Measurements from ENCODE around the gene DPPA5.
"Not testable (repeated sequence)": the region's sequence is repeated elsewhere in the genome, so short reads cannot be mapped to it uniquely, and the experiment has no call there.

The DPPA5 gene

DNA sequence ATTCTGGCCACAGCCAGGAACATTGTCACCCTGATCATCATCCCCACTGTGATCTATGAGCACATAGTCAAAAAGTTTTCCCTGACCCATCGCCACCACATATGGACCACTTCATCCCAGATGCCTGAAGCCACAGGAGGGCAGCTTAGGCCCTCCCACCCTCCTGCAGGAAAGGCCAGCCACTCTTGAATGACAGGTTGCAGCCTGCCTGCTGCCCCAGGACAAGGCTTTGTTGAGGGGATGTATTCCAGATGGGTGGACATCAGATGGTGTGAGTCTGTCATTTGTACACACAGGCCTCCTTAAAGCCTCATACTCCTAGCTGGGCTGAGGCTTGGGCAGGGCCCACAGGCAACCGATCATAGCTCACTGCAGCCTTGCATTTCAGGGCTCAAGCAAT lies 30.8 kb downstream of the DPPA5 start (continued):
- TF ChIP-seq, protein P1, sequence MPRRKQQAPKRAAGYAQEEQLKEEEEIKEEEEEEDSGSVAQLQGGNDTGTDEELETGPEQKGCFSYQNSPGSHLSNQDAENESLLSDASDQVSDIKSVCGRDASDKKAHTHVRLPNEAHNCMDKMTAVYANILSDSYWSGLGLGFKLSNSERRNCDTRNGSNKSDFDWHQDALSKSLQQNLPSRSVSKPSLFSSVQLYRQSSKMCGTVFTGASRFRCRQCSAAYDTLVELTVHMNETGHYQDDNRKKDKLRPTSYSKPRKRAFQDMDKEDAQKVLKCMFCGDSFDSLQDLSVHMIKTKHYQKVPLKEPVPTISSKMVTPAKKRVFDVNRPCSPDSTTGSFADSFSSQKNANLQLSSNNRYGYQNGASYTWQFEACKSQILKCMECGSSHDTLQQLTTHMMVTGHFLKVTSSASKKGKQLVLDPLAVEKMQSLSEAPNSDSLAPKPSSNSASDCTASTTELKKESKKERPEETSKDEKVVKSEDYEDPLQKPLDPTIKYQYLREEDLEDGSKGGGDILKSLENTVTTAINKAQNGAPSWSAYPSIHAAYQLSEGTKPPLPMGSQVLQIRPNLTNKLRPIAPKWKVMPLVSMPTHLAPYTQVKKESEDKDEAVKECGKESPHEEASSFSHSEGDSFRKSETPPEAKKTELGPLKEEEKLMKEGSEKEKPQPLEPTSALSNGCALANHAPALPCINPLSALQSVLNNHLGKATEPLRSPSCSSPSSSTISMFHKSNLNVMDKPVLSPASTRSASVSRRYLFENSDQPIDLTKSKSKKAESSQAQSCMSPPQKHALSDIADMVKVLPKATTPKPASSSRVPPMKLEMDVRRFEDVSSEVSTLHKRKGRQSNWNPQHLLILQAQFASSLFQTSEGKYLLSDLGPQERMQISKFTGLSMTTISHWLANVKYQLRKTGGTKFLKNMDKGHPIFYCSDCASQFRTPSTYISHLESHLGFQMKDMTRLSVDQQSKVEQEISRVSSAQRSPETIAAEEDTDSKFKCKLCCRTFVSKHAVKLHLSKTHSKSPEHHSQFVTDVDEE (CRISPR knock-in tag; IDR thresholded peaks at IDR 0.05) = no peak
- TF ChIP-seq ARNTL (CRISPR knock-in tag; IDR thresholded peaks at IDR 0.05; ENCODE audit: borderline replicate concordance, low read depth) (no peak), CSDC2 (CRISPR knock-in tag; IDR thresholded peaks at IDR 0.05) (no peak), GLIS3 (CRISPR knock-in tag; IDR thresholded peaks at IDR 0.05) (no peak), ZC3H10 (CRISPR knock-in tag; IDR thresholded peaks at IDR 0.05) (no peak), ZNF70 (CRISPR knock-in tag; IDR thresholded peaks at IDR 0.05) (no peak)
- TF ChIP-seq, protein P2, sequence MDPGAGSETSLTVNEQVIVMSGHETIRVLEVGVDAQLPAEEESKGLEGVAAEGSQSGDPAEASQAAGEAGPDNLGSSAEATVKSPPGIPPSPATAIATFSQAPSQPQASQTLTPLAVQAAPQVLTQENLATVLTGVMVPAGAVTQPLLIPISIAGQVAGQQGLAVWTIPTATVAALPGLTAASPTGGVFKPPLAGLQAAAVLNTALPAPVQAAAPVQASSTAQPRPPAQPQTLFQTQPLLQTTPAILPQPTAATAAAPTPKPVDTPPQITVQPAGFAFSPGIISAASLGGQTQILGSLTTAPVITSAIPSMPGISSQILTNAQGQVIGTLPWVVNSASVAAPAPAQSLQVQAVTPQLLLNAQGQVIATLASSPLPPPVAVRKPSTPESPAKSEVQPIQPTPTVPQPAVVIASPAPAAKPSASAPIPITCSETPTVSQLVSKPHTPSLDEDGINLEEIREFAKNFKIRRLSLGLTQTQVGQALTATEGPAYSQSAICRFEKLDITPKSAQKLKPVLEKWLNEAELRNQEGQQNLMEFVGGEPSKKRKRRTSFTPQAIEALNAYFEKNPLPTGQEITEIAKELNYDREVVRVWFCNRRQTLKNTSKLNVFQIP (CRISPR knock-in tag; IDR thresholded peaks at IDR 0.05; ENCODE audit: borderline replicate concordance, low read depth) = no peak

DNA sequence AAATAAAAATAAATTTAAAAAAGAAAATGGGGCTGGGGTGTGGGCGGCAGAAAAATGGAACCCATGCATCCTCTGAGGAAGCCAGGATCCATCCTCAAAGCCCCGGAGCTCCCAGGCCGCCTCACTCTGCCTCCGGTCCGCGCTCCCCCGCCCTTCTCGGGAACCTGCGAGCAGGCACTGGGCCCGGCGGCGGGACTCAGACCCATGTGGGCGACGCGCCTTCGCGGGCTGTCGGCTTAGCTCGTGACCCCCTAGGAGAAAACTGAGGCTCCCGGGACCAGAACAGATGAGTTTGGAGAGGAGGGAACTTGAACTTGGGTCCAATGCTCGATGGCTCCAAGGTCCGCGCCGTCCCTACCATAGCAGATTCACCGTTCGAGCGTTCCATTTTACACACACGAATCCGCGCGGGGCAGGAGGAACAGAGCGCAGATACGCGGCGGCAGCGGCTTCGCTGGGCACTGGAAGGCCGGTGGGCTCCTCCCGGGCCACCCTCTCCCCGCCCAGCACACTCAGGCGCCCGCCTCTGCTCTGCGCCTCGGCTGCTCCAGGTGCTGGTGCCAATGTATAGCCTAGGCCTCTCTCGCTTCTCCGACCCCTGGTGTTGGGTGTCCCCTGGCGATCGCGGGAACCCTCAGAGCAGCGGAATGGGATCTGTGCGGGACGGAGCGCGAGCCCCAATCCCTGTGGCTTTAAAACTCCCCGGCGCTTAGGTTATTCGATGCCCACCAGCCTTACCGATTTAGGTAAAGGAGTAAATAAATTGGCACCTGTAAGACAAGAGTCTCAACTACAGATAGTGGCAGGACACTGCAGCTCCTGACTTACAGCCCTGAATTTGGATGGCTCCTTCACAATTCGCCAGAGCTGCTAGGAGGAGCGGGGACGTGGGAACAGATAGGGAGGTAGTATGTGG lies 39.2 kb downstream of the DPPA5 start:
- no peak for ATAC-seq
- no peak for TF ChIP-seq ZNF565 (CRISPR knock-in tag; conservative IDR thresholded peaks at IDR 0.05; ENCODE audit: low read depth)
- TF ChIP-seq, protein P1 (CRISPR knock-in tag; IDR thresholded peaks at IDR 0.05) = no peak
- TF ChIP-seq ZNF70 (CRISPR knock-in tag; IDR thresholded peaks at IDR 0.05) = no peak
- TF ChIP-seq, protein P2 (CRISPR knock-in tag; IDR thresholded peaks at IDR 0.05; ENCODE audit: borderline replicate concordance, low read depth) = no peak
- no peak for TF ChIP-seq ESRRG (CRISPR knock-in tag; IDR thresholded peaks at IDR 0.05)
- no peak for TF ChIP-seq ZC3H10 (CRISPR knock-in tag; IDR thresholded peaks at IDR 0.05)
- TF ChIP-seq CREB5 (CRISPR knock-in tag; IDR thresholded peaks at IDR 0.05; ENCODE audit: low read depth) = no peak
- no peak for TF ChIP-seq CSDC2 (CRISPR knock-in tag; IDR thresholded peaks at IDR 0.05)
- TF ChIP-seq ZFP3 (CRISPR knock-in tag; IDR thresholded peaks at IDR 0.05) = no peak
- TF ChIP-seq TOX (CRISPR knock-in tag; IDR thresholded peaks at IDR 0.05; ENCODE audit: borderline replicate concordance) = no peak
- no peak for TF ChIP-seq RARB (CRISPR knock-in tag; IDR thresholded peaks at IDR 0.05)
- no peak for TF ChIP-seq SNAI2 (CRISPR knock-in tag; IDR thresholded peaks at IDR 0.05)
- no peak for TF ChIP-seq ISL1 (CRISPR knock-in tag; IDR thresholded peaks at IDR 0.05)
- TF ChIP-seq GLIS3 (CRISPR knock-in tag; IDR thresholded peaks at IDR 0.05) = no peak

DNA sequence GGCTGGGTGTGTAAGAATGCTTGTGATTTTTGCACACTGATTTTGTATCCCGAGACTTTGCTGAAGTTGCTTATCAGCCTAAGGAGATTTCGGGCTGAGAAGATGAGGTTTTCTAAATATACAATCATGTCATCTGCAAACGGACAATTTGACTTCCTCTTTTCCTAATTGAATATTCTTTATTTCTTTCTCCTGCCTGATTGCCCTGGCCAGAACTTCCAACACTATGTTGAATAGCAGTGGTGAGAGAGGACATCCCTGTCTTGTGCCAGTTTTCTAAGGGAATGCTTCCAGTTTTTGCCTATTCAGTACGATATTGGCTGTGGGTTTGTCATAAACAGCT lies 43.6 kb downstream of the DPPA5 start:
- not testable (repeated sequence) for ATAC-seq
